Measurements from ENCODE around the gene PLXDC2. TPM values are rescaled to one million over a fixed set of nuclear protein-coding genes. Genes with fewer than 3 reads are reported as not detected.

The PLXDC2 gene
- total and polyA plus RNA-seq, 2 donors (not counting 1 experiment from before 2014, with no cell fraction given): 4.2 to 5.1 TPM

DNA sequence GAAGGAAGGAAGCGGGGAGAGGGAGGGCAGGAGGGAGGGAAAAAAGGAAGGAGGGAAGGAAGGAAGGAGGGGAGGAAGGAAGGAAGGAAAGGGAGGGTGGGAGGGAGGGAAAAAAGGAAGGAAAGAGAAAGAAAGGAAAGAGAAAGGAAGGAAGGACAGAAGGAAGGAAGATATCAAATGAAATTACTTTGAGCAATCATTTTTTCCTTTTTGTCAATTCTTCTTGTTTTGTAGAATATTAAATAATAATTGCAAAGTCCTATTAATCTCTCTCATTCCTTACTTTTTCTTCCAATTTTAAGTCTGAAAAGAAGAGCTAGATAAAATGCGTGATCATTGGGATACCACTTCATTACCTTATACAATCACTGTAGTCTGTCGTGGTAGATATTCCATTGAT is 117.5 kb downstream of the PLXDC2 start:
- H4K20me1 ChIP-seq (ENCODE audit: control insufficient read depth, extremely low read depth, insufficient read depth, low read length): no peaks in the 10 kb centered on the region
- no peaks in the 10 kb centered on the region for H3K27me3 ChIP-seq (ENCODE audit: control insufficient read depth, insufficient read depth, low read length)
- no peak overlapping the region for H3K27ac ChIP-seq (ENCODE audit: insufficient read depth, low read length)
- H2AFZ ChIP-seq (ENCODE audit: low read length): no peak overlapping the region
- TF ChIP-seq EZH2 (IDR thresholded peaks at IDR 0.05; ENCODE audit: low read length, missing control alignments): no peak
- TF ChIP-seq, protein P1, sequence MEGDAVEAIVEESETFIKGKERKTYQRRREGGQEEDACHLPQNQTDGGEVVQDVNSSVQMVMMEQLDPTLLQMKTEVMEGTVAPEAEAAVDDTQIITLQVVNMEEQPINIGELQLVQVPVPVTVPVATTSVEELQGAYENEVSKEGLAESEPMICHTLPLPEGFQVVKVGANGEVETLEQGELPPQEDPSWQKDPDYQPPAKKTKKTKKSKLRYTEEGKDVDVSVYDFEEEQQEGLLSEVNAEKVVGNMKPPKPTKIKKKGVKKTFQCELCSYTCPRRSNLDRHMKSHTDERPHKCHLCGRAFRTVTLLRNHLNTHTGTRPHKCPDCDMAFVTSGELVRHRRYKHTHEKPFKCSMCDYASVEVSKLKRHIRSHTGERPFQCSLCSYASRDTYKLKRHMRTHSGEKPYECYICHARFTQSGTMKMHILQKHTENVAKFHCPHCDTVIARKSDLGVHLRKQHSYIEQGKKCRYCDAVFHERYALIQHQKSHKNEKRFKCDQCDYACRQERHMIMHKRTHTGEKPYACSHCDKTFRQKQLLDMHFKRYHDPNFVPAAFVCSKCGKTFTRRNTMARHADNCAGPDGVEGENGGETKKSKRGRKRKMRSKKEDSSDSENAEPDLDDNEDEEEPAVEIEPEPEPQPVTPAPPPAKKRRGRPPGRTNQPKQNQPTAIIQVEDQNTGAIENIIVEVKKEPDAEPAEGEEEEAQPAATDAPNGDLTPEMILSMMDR (conservative IDR thresholded peaks at IDR 0.05 in 1 of 2, IDR thresholded peaks at IDR 0.05 in 1 of 2; ENCODE audit: low read depth in 1 of 2, low read length in 2 of 2): no peak
- H3K4me2 ChIP-seq (ENCODE audit: extremely low read depth, insufficient read depth, low read length): no peak overlapping the region
- no peaks in the 10 kb centered on the region for H3K36me3 ChIP-seq (ENCODE audit: control insufficient read depth, insufficient read depth, low read length)
- H3K4me1 ChIP-seq (ENCODE audit: control insufficient read depth, extremely low read depth, insufficient read depth, low read length): peaks cover 4% of the 10 kb centered on the region
- no peak for DNase-seq (ENCODE audit: low read depth in 2 of 2)
- no peak overlapping the region for H3K4me3 ChIP-seq (replicated peaks in 1 of 4; ENCODE audit: control extremely low read depth in 1 of 4, insufficient read depth in 1 of 4, low read depth in 3 of 4, low read length in 4 of 4)
- H3K9ac ChIP-seq (ENCODE audit: insufficient read depth, low read length): no peak overlapping the region
- no peaks in the 10 kb centered on the region for H3K9me3 ChIP-seq (ENCODE audit: control insufficient read depth, insufficient read depth, low read depth, low read length)
- no peaks in the 10 kb centered on the region for H3K79me2 ChIP-seq (ENCODE audit: control insufficient read depth, insufficient read depth, low read length)

DNA sequence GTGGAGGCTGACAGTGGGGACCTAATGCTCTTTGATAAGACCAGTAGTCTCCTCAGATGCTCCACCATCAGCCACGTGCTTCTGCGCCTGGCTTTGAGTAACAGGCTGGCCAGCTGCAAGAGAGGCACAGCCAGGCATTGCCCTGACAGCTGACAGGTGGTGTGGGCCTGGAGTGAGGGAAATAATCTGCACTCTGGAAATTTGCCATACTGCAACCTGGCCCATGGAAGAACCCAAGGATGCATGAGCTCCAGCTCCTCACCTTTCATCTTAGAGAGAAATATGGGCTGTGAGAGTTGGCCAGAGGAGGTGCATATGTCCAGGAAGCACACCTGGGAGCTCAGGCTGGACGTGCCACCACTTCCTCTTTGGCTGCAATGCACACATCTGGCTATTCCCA is 118.9 kb downstream of the PLXDC2 start:
- H2AFZ ChIP-seq (ENCODE audit: low read length): no peak overlapping the region
- H3K4me2 ChIP-seq (ENCODE audit: extremely low read depth, insufficient read depth, low read length): no peak overlapping the region
- DNase-seq (ENCODE audit: low read depth in 2 of 2): no peak
- H3K9me3 ChIP-seq (ENCODE audit: control insufficient read depth, insufficient read depth, low read depth, low read length): no peaks in the 10 kb centered on the region
- no peaks in the 10 kb centered on the region for H4K20me1 ChIP-seq (ENCODE audit: control insufficient read depth, extremely low read depth, insufficient read depth, low read length)
- no peaks in the 10 kb centered on the region for H3K79me2 ChIP-seq (ENCODE audit: control insufficient read depth, insufficient read depth, low read length)
- H3K9ac ChIP-seq (ENCODE audit: insufficient read depth, low read length): no peak overlapping the region
- no peak overlapping the region for H3K27ac ChIP-seq (ENCODE audit: insufficient read depth, low read length)
- TF ChIP-seq EZH2 (IDR thresholded peaks at IDR 0.05; ENCODE audit: low read length, missing control alignments): no peak
- TF ChIP-seq, protein P1 (conservative IDR thresholded peaks at IDR 0.05 in 1 of 2, IDR thresholded peaks at IDR 0.05 in 1 of 2; ENCODE audit: low read depth in 1 of 2, low read length in 2 of 2): no peak
- no peak overlapping the region for H3K4me3 ChIP-seq (replicated peaks in 1 of 4; ENCODE audit: control extremely low read depth in 1 of 4, insufficient read depth in 1 of 4, low read depth in 3 of 4, low read length in 4 of 4)
- H3K27me3 ChIP-seq (ENCODE audit: control insufficient read depth, insufficient read depth, low read length): no peaks in the 10 kb centered on the region
- peaks cover 4% of the 10 kb centered on the region for H3K4me1 ChIP-seq (ENCODE audit: control insufficient read depth, extremely low read depth, insufficient read depth, low read length)
- H3K36me3 ChIP-seq (ENCODE audit: control insufficient read depth, insufficient read depth, low read length): no peaks in the 10 kb centered on the region

DNA sequence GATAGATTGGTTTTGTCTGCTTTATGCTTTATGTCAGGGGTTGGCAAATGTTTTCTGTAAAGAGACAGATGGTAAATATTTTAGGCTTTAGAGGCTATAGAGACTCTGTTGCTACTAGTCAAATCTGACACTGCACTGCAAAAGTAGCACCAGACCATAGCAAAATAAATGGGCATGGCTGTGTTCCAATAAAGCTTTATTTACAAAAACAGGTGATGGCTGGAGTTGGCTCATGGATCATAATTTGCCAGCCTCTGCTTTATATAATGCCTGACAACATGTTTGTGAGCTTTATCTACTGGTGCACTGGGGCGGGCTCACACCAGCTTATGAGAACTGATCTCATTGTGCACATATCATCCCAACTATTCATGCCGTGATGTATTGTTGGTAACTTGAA is 120.1 kb downstream of the PLXDC2 start:
- H3K9me3 ChIP-seq (ENCODE audit: control insufficient read depth, insufficient read depth, low read depth, low read length): no peaks in the 10 kb centered on the region
- no peaks in the 10 kb centered on the region for H4K20me1 ChIP-seq (ENCODE audit: control insufficient read depth, extremely low read depth, insufficient read depth, low read length)
- H3K4me3 ChIP-seq (replicated peaks in 1 of 4; ENCODE audit: control extremely low read depth in 1 of 4, insufficient read depth in 1 of 4, low read depth in 3 of 4, low read length in 4 of 4): no peak overlapping the region
- H3K4me2 ChIP-seq (ENCODE audit: extremely low read depth, insufficient read depth, low read length): no peak overlapping the region
- no peaks in the 10 kb centered on the region for H3K36me3 ChIP-seq (ENCODE audit: control insufficient read depth, insufficient read depth, low read length)
- H3K9ac ChIP-seq (ENCODE audit: insufficient read depth, low read length): no peak overlapping the region
- no peak overlapping the region for H3K27ac ChIP-seq (ENCODE audit: insufficient read depth, low read length)
- H2AFZ ChIP-seq (ENCODE audit: low read length): no peak overlapping the region
- no peaks in the 10 kb centered on the region for H3K27me3 ChIP-seq (ENCODE audit: control insufficient read depth, insufficient read depth, low read length)
- peaks cover 2% of the 10 kb centered on the region for H3K4me1 ChIP-seq (ENCODE audit: control insufficient read depth, extremely low read depth, insufficient read depth, low read length)
- DNase-seq (ENCODE audit: low read depth in 2 of 2): no peak
- TF ChIP-seq, protein P1 (conservative IDR thresholded peaks at IDR 0.05 in 1 of 2, IDR thresholded peaks at IDR 0.05 in 1 of 2; ENCODE audit: low read depth in 1 of 2, low read length in 2 of 2): no peak
- TF ChIP-seq EZH2 (IDR thresholded peaks at IDR 0.05; ENCODE audit: low read length, missing control alignments): no peak
- H3K79me2 ChIP-seq (ENCODE audit: control insufficient read depth, insufficient read depth, low read length): no peaks in the 10 kb centered on the region
